Transverse colon (tissue), 4 donors: ENCODE results near the gene CYP46A1. TPM values are rescaled to one million over a fixed set of nuclear protein-coding genes. Genes with fewer than 3 reads are reported as not detected.

Experiments
- DNase-seq: peaks from one replicate; pipeline ENCODE4 v3.0.0-alpha.2; 2019
- H3K27ac ChIP-seq, 4 donors: fragments of 200-600 bp; sonication (generic); 2 replicates each; pipeline ENCODE4 v1.5.1; 2016 to 2018; ENCODE audit warnings: inconsistent platforms in 4 of 4
- H3K27me3 ChIP-seq: fragments of 200-600 bp; sonication (generic); 2 replicates; pipeline ENCODE4 v1.5.1; 2017; ENCODE audit warnings: inconsistent platforms
- H3K36me3 ChIP-seq, 4 donors: fragments of 200-600 bp; sonication (generic); 2 replicates each; pipeline ENCODE4 v1.5.1; 2017 to 2019; ENCODE audit warnings: inconsistent platforms in 4 of 4
- H3K4me1 ChIP-seq, 4 donors: fragments of 200-600 bp; sonication (generic); 2 replicates each; pipeline ENCODE4 v1.5.1; 2017 to 2020; ENCODE audit warnings: inconsistent platforms in 4 of 4
- H3K4me3 ChIP-seq, 4 donors: fragments of 200-600 bp; sonication (generic); 1 replicate in 1 of 4; 2 replicates in 3 of 4; pipeline versions ENCODE4 v1.5.1 to v1.6.1; 2017 to 2019; ENCODE audit warnings: inconsistent platforms in 4 of 4
- H3K9me3 ChIP-seq, 2 donors: fragments of 200-600 bp; sonication (generic); 2 replicates each; pipeline ENCODE4 v1.5.1; 2017 to 2019; ENCODE audit warnings: inconsistent platforms in 2 of 2
- CTCF ChIP-seq, 5 experiments: fragments of 200-600 bp in 3 of 5; fragments of 450-650 bp in 2 of 5; sonication (generic) in 3 of 5; IDR thresholded peaks; 1 replicate in 2 of 5; 2 replicates in 3 of 5; pipeline ENCODE4 v1.5.1; 2016 to 2017; ENCODE audit warnings: antibody characterized with exemption in 5 of 5, inconsistent platforms in 3 of 5, mild to moderate bottlenecking in 2 of 5, moderate library complexity in 1 of 5
- EP300 ChIP-seq: sonication (generic); formaldehyde crosslinking; IDR thresholded peaks from one replicate; pipeline ENCODE4 v1.6.1; 2017; ENCODE audit warnings: antibody characterized with exemption, low read depth
- POLR2A ChIP-seq: fragments of 450-650 bp; IDR thresholded peaks from one replicate; pipeline ENCODE4 v1.6.1; 2016; ENCODE audit warnings: antibody characterized with exemption, mild to moderate bottlenecking, moderate library complexity
- POLR2AphosphoS5 ChIP-seq, 3 donors: sonication (generic); formaldehyde crosslinking; IDR thresholded peaks; one replicate each; pipeline ENCODE4 v1.6.1; 2016; ENCODE audit warnings: antibody characterized with exemption in 3 of 3
- WGBS, 2 donors: methylation state at CpG; one replicate each; pipeline ENCODE4 v1.1.5; 2018; ENCODE audit warnings: low coverage in 1 of 2; 5-methylcytosine and 5-hydroxymethylcytosine counted together
- in situ Hi-C, 4 donors: fragments of 200-750 bp; cut with MboI; loops; one replicate each; pipeline versions ENCODE4 v1.15.0 to v1.15.1; 2017; ENCODE audit warnings: low sequenced_read_pairs in 3 of 4, low pct_ligation_motif_present in 1 of 4, low pct_unique_long_range_greater_than_20kb in 1 of 4
- intact Hi-C: fragments of 100-400 bp; cut with DNase I; formaldehyde crosslinking; loops from one replicate; pipeline ENCODE4 v1.15.1; 2023; ENCODE audit warnings: low total_unique reads
- total RNA-seq, 4 donors: library from RNA; depleted of rRNA; stranded (reverse); fragments of >200 nt; gene quantifications; one replicate each; pipeline ENCODE4 v1.1.0, GENCODE V29; 2016

Gene CYP46A1
- total RNA-seq, 4 donors from 2014 or later = 0.27 to 0.75 (median 0.52) TPM

- 64 to 89% methylated on average over 2 to 6 of the region's 6 CpGs for WGBS, 2 donors
- TF ChIP-seq POLR2A (no peak), EP300 (no peak), POLR2AphosphoS5 (IDR thresholded peaks at IDR 0.05) (no peak), CTCF (IDR thresholded peaks at IDR 0.05) (no peak)
- Histone ChIP-seq H3K27me3 (no peaks in the 10 kb centered on the region), H3K36me3 (no peaks in the 10 kb centered on the region), H3K4me3 (no peak overlapping the region), H3K4me1 (no peaks in the 10 kb centered on the region), H3K9me3 (peaks cover 7 to 14% of the 10 kb centered on the region in 2 donors), H3K27ac (no peak overlapping the region)
- DNase-seq = no peak
- intact Hi-C loops (no loop called here), in situ Hi-C loops (no loop called here)
Measured at GRCh38 chr14:99700379-99700778, 16.3 kb downstream of the CYP46A1 start.

- Histone ChIP-seq H3K36me3 (no peaks in the 10 kb centered on the region), H3K4me3 (no peak overlapping the region), H3K27ac (no peak overlapping the region), H3K9me3 (peaks cover 7 to 14% of the 10 kb centered on the region in 2 donors), H3K4me1 (no peaks in the 10 kb centered on the region), H3K27me3 (no peaks in the 10 kb centered on the region)
- intact Hi-C loops = no loop called here
- DNase-seq = no peak
- in situ Hi-C loops = no loop called here
- TF ChIP-seq CTCF (IDR thresholded peaks at IDR 0.05) (no peak), POLR2AphosphoS5 (IDR thresholded peaks at IDR 0.05) (no peak), EP300 (no peak), POLR2A (no peak)
- WGBS, 2 donors = 86 to 94% methylated on average over 1 of the region's 1 CpG
Measured at GRCh38 chr14:99701260-99701659, 17.2 kb downstream of the CYP46A1 start.

- Histone ChIP-seq H3K36me3 (no peaks in the 10 kb centered on the region), H3K9me3 (peaks cover 7 to 14% of the 10 kb centered on the region in 2 donors), H3K27me3 (no peaks in the 10 kb centered on the region), H3K27ac (no peak overlapping the region), H3K4me3 (no peak overlapping the region), H3K4me1 (no peaks in the 10 kb centered on the region)
- TF ChIP-seq EP300 (no peak), POLR2A (no peak), CTCF (IDR thresholded peaks at IDR 0.05) (no peak), POLR2AphosphoS5 (IDR thresholded peaks at IDR 0.05) (no peak)
- intact Hi-C loops (no loop called here), in situ Hi-C loops (no loop called here)
- no peak for DNase-seq
Measured at GRCh38 chr14:99702115-99702514, 18.0 kb downstream of the CYP46A1 start.

- no peak overlapping the region for H3K27ac ChIP-seq
- H3K36me3 ChIP-seq = no peaks in the 10 kb centered on the region
- no peak overlapping the region for H3K4me3 ChIP-seq
- 93 to 94% methylated on average over 3 of the region's 3 CpGs for WGBS, 2 donors
- peaks cover 7 to 14% of the 10 kb centered on the region in 2 donors for H3K9me3 ChIP-seq
- no peaks in the 10 kb centered on the region for H3K4me1 ChIP-seq
- no peaks in the 10 kb centered on the region for H3K27me3 ChIP-seq
- no peak for DNase-seq
- intact Hi-C loops = no loop called here
- in situ Hi-C loops = no loop called here
- TF ChIP-seq POLR2A (no peak), POLR2AphosphoS5 (IDR thresholded peaks at IDR 0.05) (no peak), EP300 (no peak), CTCF (IDR thresholded peaks at IDR 0.05) (no peak)
Measured at GRCh38 chr14:99703381-99703780, 19.3 kb downstream of the CYP46A1 start.
